ENCODE results near the gene PDIA5.
A peak's percentile ranks its signal among the peaks of the same experiment; 100 is the strongest.

PDIA5 gene

GRCh38 chr3:123153125-123154019 lies 86.5 kb downstream of the PDIA5 start:
- Histone ChIP-seq H3K27me3 (ENCODE audit: insufficient read depth, poor library complexity, severe bottlenecking) (no peaks in the 10 kb centered on the region), H3K27ac (replicated peaks) (no peak overlapping the region), H3K4me3 (replicated peaks; ENCODE audit: insufficient read depth, low read length) (no peak overlapping the region)
- TF ChIP-seq GABPA (IDR thresholded peaks at IDR 0.05; ENCODE audit: low read depth) (no peak), POLR2AphosphoS5 (IDR thresholded peaks at IDR 0.05; ENCODE audit: low read depth) (no peak), REST (IDR thresholded peaks at IDR 0.05; ENCODE audit: insufficient replicate concordance, low read depth) (no peak), SPI1 (IDR thresholded peaks at IDR 0.05; ENCODE audit: borderline replicate concordance, low read depth) (no peak)
- TF ChIP-seq, protein P1, sequence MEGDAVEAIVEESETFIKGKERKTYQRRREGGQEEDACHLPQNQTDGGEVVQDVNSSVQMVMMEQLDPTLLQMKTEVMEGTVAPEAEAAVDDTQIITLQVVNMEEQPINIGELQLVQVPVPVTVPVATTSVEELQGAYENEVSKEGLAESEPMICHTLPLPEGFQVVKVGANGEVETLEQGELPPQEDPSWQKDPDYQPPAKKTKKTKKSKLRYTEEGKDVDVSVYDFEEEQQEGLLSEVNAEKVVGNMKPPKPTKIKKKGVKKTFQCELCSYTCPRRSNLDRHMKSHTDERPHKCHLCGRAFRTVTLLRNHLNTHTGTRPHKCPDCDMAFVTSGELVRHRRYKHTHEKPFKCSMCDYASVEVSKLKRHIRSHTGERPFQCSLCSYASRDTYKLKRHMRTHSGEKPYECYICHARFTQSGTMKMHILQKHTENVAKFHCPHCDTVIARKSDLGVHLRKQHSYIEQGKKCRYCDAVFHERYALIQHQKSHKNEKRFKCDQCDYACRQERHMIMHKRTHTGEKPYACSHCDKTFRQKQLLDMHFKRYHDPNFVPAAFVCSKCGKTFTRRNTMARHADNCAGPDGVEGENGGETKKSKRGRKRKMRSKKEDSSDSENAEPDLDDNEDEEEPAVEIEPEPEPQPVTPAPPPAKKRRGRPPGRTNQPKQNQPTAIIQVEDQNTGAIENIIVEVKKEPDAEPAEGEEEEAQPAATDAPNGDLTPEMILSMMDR (IDR thresholded peaks at IDR 0.05; ENCODE audit: insufficient read depth, low read length), result no peak
- no peak for DNase-seq (ENCODE audit: low read depth in 1 of 2, low spot score in 1 of 2)

DNA sequence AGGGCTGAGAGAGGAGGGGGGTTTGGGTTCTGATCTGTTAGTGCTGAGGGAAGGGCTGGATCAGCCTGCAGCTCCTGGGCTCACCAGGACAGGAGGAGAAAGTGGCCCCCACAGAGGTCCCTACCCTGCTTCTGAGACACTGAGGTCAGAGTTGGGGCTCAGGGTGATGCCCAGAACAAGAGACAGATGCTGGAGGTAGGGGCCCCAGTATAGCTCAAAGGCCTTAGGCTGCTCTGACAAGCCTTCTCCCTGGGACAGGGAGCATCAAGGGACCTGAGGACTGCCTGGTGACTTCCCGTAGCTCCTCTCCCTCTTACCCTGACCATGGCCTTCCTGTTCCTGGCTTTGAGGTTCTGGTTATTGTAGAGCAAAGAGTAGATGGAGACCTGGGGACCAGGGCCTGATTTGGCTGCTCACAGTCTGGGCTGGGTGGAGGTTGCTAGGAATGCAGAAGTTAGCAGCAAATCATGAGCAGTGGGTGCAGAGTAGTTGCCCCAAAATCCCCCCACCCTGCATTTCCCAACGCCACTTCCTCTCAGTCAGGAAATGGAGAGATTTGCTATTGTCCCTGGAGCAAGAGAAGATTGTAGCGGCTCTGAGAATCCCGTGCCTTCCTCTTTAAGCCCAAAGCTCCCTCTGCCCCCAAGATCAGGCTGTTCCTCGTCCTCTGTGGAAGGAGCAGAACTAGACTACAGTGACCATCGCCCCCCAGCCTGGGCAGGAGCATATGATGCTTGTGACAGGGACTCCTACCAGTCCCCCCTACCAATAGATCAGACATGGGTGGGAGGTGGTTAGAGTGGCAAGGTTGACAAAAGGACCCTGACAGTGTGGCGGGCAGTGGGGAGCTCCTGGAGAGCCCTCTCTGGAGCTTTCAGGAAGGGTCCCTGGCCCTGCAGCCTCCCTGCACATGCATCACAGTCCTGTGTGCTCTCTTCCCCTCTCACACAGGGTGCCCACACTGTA lies 87.5 kb downstream of the PDIA5 start:
- TF ChIP-seq SPI1 (IDR thresholded peaks at IDR 0.05; ENCODE audit: borderline replicate concordance, low read depth) (peak; percentile 53; the same call in 1 of the 2 replicates), REST (IDR thresholded peaks at IDR 0.05; ENCODE audit: insufficient replicate concordance, low read depth) (no peak)
- H3K4me3 ChIP-seq (replicated peaks; ENCODE audit: insufficient read depth, low read length), result no peak overlapping the region
- no peak overlapping the region for H3K27ac ChIP-seq (replicated peaks)
- DNase-seq (ENCODE audit: low read depth in 1 of 2, low spot score in 1 of 2), result peak in 1 of 2 experiments; percentile 42
- H3K27me3 ChIP-seq (ENCODE audit: insufficient read depth, poor library complexity, severe bottlenecking), result no peaks in the 10 kb centered on the region

DNA sequence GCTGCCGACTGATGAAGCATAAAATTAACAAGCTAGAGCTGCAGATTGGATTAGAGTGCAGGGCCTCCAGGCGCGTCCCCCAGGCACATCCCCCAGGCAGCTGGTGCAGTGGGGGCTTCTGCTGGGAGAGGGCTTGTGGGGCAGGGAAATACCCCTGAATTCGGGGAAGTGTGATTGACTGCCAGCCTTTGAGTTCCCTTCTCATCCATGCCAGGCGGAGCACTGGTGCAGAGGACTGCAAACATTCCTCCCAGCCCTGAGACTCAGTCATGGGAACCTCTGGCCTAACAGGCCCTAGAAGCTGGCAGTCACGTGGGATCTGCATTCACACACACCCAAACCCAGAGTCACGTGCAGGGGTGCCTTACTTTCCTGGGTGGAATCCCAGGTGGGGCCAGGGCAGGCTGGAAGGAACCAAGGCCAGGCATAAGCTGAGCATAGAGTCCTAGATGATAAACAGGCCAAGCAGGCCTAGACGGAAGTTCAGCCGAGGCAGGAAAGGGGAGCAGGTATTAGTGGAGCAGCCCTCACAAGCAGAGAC lies 88.7 kb downstream of the PDIA5 start:
- Histone ChIP-seq H3K27ac (replicated peaks) (no peak overlapping the region), H3K4me3 (replicated peaks; ENCODE audit: insufficient read depth, low read length) (no peak overlapping the region), H3K27me3 (ENCODE audit: insufficient read depth, poor library complexity, severe bottlenecking) (no peaks in the 10 kb centered on the region)
- no peak for TF ChIP-seq POLR2AphosphoS5 (IDR thresholded peaks at IDR 0.05; ENCODE audit: low read depth)
- no peak for TF ChIP-seq SPI1 (IDR thresholded peaks at IDR 0.05; ENCODE audit: borderline replicate concordance, low read depth)
- TF ChIP-seq, protein P1 (IDR thresholded peaks at IDR 0.05; ENCODE audit: insufficient read depth, low read length), result no peak
- no peak for DNase-seq (ENCODE audit: low read depth in 1 of 2, low spot score in 1 of 2)
